OCI-M2 (cell line): ENCODE data around the gene GRIK5.
"Not testable (repeated sequence)": the region's sequence is repeated elsewhere in the genome, so short reads cannot be mapped to it uniquely, and the experiment has no call there.

Experiments used
- DNase-seq: peaks from one replicate; lab custom pipeline; 2025; ENCODE audit not compliant: unreplicated experiment; lab: John Stamatoyannopoulos, UW

The GRIK5 gene

GRCh38 chr19:41991925-41992569 lies 78.0 kb downstream of the GRIK5 start:
- DNase-seq, result not testable (repeated sequence)

DNA sequence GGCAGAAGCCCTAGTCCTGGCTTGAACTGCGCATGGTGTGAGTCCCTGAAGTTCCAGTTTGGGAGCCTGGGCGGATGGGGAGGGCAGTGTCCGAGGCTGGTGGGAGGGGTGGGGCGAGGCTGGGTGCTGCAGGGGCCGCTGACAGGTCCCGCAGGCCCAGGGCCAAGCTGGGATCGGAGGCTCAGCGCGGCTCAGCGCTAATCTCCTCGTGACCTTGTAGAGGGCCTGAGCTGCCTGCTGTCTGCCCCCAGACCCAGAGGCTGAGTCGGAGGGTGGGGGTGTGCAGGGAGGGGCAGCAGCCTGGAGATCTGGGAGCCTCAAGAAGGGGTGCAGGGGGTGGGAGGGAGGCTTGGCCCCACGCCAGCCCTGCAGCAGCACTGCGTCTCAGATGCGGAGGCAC lies 79.0 kb downstream of the GRIK5 start:
- no peak for DNase-seq

GRCh38 chr19:41990615-41991014 lies 79.4 kb downstream of the GRIK5 start:
- no peak for DNase-seq

GRCh38 chr19:41990028-41990427 lies 80.0 kb downstream of the GRIK5 start:
- DNase-seq, result no peak

DNA sequence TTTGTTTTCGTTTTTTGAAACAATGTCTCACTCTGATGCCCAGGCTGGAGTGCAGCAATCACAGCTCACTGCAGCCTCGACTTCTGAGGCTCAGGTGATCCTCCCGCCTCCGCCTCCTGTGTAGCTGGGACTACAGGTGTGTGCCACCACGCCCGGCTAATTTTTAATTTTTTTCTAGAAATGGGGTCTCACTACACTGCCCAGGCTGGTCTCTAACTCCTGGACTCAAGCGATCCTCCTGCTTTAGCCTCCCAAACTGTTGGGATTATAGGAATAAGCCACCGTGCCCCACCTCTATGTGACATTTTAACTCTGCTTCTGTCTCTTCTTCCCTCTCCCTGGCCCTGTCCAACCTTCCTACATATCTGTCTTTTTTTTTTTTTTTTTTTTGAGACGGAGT lies 81.1 kb downstream of the GRIK5 start:
- no peak for DNase-seq

DNA sequence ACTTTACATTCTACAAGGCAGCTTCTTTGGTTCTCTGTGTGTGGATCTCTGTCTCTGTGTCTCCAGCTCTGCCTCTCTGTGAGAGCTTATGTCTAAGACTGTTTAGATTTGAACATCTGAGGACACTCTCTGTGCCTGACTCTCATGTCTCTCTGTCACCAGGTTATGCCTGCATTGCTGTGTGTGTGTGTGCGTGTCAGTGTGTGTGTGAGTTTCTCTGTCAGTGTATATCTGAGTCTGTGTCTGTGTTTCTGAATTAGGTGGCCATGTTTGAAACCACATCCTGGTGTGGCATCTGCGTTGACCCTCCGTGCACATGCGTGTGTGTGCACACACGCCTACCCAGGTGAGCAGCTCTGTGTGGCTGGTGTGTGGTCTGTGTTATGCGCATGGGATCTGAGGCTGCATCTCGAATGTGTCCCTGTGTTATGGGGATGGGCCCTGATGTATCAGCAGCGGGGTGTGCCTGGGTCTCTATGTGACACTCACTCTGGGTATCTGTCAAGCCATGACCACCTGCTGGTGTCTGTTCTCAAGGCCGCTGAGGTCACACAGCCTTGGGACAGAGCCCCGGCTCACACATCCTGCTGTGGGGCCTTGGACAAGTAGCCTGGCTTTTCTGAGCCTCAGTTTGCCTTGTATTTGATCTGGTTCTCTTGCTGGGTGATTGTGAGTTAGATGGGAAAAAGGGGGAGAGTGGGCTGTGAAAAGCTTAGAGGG lies 82.7 kb downstream of the GRIK5 start:
- DNase-seq, result no peak

- no peak for DNase-seq
These were observed 85.0 kb downstream of the GRIK5 start for GRCh38 chr19:41984961-41985360.

GRCh38 chr19:41981724-41982123 lies 88.3 kb downstream of the GRIK5 start:
- DNase-seq, result no peak

- no peak for DNase-seq
These were observed 91.5 kb downstream of the GRIK5 start for GRCh38 chr19:41978470-41978869.

- DNase-seq, result no peak
These were observed 92.1 kb downstream of the GRIK5 start for GRCh38 chr19:41977916-41978315.

DNA sequence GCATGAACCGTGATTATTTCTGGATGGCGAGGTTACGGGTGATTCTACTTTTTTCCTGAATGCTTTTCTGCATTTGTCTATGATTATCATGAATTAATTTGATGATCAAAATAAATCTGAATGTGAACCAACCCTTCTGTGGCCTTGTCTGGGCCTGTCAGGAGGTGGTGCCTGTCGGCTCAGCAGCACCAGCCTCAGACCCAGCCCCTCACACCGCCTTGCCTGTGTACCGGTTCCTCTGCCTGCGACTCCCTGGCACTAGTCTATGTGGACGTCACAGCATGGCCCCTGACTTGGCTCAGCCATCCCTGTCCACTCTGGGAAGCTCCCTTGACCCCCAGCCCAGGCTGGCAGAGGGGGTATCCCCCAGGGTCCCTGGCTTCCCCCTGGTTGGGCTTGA lies 95.4 kb downstream of the GRIK5 start:
- no peak for DNase-seq

DNA sequence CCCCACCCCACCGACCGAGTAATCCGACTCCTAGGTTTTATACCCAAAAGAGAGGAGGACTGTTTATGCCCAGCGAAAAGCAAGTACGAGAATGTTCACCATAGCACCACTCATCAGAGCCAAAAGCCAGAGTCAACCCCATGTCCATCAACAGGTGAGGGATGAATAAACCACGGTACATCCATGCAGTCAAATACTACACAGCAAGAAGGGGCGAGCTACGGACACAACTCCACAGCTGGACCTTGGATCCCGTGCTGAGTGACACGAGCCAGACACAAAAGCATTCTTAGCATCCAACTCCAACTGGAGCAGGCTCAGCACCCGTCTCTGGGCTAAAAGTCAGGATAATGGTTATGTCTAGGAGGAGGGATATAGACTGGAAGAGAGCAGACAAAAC lies 98.6 kb downstream of the GRIK5 start:
- no peak for DNase-seq

- DNase-seq, result no peak
These were observed 100.1 kb downstream of the GRIK5 start for GRCh38 chr19:41969772-41970458.

GRCh38 chr19:41968751-41969595 lies 101.0 kb downstream of the GRIK5 start:
- DNase-seq, result no peak

DNA sequence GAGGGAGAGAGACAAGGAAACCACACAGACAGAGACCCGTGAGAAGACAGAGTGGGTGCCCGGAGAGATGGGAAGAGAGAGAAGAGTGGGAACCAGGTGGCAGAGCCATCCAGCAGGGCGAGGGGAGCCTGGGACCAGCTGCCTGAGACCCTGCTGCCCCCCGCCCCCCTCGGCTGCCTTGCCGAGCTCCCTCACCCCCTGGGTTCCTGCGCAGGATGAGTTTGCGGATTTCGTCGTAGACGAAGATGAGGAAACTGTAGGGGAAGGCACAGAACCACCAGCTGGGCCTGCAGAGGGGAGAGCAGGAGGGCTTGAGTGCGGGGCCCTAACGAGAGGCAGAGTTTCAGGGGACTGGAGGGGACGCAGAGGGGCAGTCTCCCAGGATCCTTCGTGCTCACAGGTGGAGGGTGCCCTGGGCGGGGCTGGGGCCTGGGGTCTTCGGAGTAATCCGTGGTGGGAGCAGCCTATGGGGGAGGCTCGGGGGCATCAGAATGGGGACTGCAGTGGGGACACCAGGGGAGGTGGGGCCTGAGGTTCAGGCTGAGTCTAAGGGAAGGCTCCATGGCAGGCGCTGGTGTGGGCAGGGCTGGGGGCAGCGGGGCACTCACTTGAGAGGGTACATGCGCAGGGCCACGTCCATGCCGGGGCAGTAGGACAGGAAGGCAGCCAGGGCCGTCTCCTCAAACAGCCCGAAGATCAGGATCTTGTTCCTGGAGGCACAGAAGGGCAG lies 102.8 kb downstream of the GRIK5 start:
- no peak for DNase-seq

- DNase-seq, result no peak
These were observed 104.9 kb downstream of the GRIK5 start for GRCh38 chr19:41965106-41965505.

DNA sequence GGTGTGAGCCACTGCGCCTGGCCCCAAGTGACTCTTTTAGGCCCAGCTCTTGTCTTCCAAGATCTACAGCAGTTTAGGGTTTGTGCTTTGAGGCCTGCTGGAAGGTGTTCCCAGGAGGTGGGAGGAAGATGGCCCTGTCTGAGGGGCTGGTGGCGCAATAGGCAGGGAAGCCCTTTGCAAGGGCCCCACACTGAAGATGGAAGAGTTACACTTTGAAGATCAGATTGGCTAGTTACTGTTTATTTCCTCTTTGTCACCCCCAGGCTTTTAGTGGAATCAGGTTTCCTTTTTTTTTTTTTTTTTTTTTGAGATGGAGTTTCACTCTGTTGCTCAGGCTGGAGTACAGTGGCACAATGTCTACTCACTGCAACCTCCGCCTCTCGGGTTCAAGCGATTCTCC lies 109.0 kb downstream of the GRIK5 start:
- DNase-seq, result no peak

DNA sequence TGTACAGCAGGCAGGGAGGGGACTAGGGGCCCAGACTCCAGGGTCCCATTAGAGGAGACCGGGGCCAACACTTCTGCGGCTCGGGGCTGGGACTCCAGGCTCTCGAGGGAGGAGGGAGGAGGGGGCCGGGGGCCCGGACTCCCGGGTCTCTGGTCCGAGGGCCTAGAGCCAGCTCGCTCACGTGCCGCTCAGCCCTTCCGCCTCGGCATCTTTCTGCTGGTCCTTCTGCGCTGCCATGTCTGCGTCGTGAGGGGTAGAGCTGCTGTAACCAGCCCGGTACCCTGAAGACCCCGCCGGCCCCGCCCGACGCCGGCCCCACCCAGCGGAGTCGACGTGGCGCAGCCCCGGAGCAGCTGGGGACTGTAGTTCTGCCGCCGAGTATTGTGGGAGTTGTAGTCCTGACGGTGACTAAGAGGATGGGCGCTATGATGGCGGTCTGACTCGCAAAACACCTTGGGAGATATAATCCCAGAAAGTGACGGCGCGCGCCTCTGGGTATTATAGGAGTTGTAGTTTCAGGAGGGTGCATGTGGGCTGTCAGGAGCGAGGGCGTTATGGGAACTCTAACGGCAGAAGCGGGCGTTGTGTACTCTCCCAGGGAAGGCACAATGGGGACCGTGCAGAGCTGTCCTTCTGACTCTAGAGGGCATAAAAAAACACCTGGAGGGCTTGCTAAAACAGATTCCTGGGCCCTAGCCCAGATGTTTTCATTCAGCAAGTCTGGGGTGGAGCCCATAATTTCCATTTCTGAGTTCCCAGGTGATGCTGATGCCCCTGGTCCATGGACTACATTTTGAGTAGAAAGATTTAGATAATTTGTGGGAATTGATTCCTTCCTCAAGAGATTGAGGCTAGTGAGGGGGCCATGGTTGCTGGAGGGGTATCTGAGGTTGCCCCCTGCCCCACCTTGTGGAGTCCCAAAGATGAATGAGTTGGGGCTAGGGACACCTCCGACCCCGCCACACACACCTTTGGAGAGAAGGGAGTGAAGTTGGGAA lies 110.7 kb downstream of the GRIK5 start, which contains the start of gene RABAC1:
Gene RABAC1, minus strand, starts transcription at position 266 of the 998 bp plus-strand sequence. Its CDS starts 29 bp downstream, at position 237.
- DNase-seq, result peak; percentile 46

DNA sequence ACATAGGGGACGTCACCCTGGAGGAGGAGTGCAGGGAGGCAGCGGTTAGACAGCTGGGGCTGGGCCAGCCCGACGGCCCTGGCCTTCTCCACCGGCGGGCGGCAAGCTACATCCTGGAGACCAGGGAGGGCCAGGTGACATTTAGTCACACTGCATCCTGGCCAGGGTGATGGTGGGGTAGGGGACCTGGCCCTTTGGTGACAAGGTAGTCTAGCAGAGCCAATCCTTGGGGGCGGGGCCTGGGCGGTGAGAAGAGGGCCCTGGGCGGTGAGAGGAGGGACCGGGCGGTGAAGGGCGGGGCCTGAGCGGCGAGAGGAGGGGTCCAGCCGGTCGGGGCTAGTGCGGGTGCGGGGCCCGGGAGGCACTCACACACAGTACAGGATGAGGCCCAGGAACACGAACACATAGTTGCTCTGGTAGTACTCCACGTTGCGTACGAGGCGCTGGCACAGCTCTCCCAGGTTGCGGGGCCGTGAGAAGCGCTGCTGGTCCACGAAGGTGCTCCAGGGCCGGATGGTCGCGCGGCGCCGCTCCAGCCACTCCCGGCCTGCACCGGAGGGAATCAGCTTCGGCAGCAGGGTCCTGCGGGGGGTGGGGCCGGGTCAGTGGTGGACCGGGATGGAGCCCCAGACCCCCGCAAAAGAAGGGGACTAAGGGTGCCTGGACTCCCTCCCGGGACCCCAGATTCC lies 111.5 kb downstream of the GRIK5 start:
- DNase-seq, result no peak
